NCI-H1092 (cell line): ENCODE data around the gene CEP20.
"Not testable (repeated sequence)": the region's sequence is repeated elsewhere in the genome, so short reads cannot be mapped to it uniquely, and the experiment has no call there.

Experiments used
- DNase-seq: peaks from one replicate; lab custom pipeline; 2025; lab: John Stamatoyannopoulos, UW

CEP20 gene, protein sequence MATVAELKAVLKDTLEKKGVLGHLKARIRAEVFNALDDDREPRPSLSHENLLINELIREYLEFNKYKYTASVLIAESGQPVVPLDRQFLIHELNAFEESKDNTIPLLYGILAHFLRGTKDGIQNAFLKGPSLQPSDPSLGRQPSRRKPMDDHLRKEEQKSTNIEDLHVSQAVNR

GRCh38 chr16:15888072-15888976 is at the start of gene CEP20:
Gene CEP20, minus strand, starts transcription at chr16:15888603. Its CDS starts 18 bp downstream, at chr16:15888585.
- peak; percentile 98 for DNase-seq

DNA sequence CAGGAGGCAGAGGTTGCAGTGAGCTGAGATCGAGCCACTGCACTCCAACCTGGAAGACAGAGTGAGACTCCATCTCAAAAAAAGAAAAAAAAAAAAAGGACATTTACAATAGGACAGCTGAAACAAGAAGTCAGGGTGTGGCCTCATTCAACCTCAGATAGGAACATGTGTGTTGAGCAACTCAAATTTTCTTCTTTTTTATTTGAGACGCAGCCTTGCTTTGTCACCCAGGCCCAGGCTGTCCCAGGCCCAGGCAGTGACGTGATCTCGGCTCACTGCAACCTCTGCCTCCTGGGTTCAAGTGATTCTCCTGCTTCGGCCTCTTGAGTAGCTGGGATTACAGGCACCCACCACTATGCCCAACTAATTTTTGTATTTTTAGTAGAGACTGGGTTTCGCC is 48.4 kb upstream of the CEP20 start:
- DNase-seq, result not testable (repeated sequence)

DNA sequence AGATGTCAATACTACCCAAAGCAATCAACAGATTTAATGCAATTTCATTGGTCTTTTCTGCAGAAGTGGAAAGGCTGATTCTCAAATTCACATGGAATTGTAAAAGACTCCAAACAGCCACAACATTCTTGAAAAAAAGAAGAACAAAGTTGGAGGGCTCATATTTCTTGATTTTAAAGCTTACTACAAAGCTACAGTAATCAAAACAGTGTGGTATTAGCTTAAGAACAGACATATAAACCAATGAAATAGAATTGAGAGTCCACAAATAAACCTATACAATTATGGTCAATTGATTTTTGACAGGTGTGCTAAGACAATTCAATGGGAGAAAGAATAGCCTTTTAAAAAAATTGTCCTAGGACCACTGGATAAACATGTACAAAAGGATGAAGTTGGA is 46.6 kb upstream of the CEP20 start:
- DNase-seq, result no peak

GRCh38 chr16:15933781-15934180 is 45.4 kb upstream of the CEP20 start:
- no peak for DNase-seq

GRCh38 chr16:15932939-15933338 is 44.5 kb upstream of the CEP20 start:
- DNase-seq, result no peak

- no peak for DNase-seq
Observed at GRCh38 chr16:15928261-15929104, 40.1 kb upstream of the CEP20 start.

DNA sequence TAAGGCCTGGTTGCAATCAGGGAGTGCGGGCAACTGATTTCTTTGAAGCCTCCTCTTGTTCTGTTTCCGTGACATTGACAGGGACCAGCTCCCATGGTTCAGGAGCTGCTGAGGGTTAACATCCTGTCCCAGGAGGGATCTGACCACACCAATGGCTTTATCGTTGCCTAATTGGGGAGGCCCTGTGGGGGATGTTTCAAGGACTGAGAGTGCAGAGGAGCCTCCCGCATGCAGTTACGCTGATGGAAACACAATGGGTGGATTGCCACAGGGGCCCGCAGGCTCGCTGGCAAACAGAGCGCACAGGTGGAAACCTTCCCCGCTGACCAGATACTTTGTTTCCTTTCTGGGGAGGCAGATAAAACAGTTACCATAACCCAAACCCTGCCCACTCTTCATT is 37.2 kb upstream of the CEP20 start:
- DNase-seq, result no peak

GRCh38 chr16:15924996-15925395 is 36.6 kb upstream of the CEP20 start:
- no peak for DNase-seq

GRCh38 chr16:15919331-15919730 is 30.9 kb upstream of the CEP20 start:
- no peak for DNase-seq

DNA sequence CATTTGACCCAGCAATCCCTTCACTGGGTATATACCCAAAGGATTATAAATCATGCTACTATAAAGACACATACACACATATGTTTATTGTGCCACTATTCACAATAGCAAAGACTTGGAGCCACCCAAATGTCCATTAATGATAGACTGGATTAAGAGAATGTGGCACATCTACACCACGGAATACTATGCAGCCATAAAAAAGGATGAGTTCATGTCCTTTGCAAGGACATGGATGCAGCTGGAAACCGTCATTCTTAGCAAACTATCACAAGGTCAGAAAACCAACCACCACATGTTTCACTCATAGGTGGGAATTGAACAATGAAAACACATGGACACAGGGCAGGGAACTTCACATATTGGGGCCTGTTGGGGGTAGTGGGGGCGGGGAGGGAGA is 29.9 kb upstream of the CEP20 start:
- DNase-seq, result not testable (repeated sequence)

GRCh38 chr16:15916323-15916722 is 27.9 kb upstream of the CEP20 start:
- no peak for DNase-seq

DNA sequence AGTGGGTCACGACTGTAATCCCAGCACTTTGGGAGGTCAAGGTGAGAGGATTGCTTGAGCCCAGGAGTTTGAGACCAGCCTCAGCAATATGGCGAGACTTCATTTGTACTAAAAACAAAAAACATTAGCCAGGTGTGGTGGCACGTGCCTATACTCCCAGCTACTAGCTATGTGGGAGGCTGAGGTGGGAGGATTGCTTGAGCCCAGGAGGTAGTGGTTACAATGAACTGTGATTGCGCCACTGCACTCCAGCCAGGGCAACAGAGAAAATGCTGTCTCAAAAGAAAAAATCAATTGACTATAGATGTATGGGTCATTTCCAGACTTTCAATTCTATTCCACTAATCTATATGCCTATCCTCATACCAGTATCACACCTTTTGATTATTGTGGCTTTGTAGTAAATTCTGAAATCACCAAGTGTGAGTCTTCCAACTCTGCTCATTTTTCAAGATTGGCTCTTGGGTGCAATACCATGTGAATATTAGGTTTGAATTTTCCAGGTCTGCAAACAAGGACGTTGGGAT is 27.2 kb upstream of the CEP20 start:
- DNase-seq, result no peak

DNA sequence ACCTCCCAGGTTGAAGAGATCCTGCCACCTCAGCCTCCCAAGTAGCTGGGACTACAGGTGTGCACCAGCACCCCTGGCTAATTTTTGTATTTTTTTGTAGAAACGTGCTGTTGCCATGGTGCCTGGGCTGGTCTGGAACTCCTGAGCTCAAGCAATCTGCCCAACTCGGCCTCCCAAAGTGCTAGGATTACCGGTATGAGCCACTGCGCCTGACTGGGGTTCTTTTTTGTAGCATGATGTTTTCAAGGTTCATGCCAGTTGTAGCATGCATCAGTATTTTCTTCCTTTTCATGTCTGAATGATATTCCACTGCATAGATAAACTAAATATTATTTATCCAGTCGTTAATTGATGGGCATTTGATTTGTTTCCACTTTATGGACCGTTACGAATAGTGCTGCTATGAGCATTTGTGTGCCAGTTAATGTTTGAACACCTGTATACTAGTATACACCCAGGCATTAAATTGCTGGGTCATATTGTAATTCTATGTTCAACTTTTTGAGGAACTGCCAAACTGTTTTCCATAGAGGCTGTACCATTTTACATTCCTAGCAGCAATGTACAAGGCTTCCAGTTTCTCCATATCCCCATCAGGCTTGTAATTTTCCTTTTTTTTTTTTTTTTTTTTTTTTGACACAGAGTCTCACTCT is 24.8 kb upstream of the CEP20 start:
- no peak for DNase-seq

GRCh38 chr16:15911198-15911597 is 22.8 kb upstream of the CEP20 start:
- DNase-seq, result no peak

- no peak for DNase-seq
Observed at GRCh38 chr16:15907863-15908478, 19.6 kb upstream of the CEP20 start.

GRCh38 chr16:15906439-15906838 is 18.0 kb upstream of the CEP20 start:
- no peak for DNase-seq

DNA sequence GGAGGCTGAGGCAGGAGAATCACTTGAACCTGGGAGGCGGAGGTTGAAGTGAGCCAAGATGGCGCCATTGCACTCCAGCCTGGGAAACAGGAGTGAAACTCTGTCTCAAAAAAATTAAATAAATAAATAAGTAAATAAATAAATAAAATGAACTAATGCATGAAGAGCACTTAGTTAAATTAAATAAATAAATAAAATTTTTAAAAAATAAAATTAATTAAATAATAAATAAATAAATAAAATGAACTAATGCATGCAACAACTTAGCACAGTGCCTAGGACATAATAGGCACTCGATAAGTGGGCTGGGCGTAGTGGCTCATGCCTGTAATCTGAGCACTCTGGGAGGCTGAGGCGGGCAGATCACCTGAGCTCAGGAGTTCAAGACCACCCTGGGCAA is 15.6 kb upstream of the CEP20 start:
- DNase-seq, result no peak

GRCh38 chr16:15900901-15901500 is 12.6 kb upstream of the CEP20 start:
- DNase-seq, result no peak

- no peak for DNase-seq
Observed at GRCh38 chr16:15900357-15900756, 12.0 kb upstream of the CEP20 start.

DNA sequence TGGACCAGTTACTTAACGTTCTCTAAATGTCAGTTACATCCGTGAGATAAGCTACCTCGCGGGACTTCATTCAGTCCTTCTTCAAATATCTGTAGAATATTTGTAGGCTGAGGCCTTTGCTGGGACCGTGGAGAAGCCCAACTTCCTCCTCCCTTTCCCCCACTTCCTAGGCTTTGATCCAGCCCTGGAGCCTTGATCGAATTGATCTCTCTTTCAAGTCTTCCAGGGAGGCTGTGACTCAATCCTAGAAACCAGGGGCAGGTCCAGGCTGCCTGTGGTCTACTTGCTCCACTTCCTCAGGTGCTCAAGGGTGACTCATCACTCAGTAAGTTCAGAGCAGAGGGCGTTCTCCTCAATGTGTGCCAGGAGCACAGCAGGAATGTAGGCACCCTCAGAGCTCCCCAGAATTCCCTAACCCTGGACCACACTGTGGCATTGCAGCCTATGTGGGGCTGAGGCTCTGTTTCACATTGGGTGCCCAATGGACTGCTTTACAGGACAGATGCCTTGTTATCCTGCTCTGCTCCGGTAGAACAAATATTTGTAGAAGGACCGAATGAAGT is 11.2 kb upstream of the CEP20 start:
- no peak for DNase-seq

GRCh38 chr16:15898654-15899053 is 10.3 kb upstream of the CEP20 start:
- DNase-seq, result no peak
